Measurements from ENCODE around the gene MARCHF2. TPM values are rescaled to one million over a fixed set of nuclear protein-coding genes. Genes with fewer than 3 reads are reported as not detected.

Gene MARCHF2
- total RNA-seq, 1 experiment from 2014 or later, result 27.5 TPM

GRCh38 chr19:8395621-8396082 lies 17.5 kb upstream of the MARCHF2 start:
- H3T11ph ChIP-seq (ENCODE audit: low read length), result no peak overlapping the region
- H3K27ac ChIP-seq (ENCODE audit: insufficient read length, low read depth, low read length), result no peak overlapping the region
- no peak overlapping the region for H2BK12ac ChIP-seq (ENCODE audit: insufficient read length, low read depth, low read length)
- no peak overlapping the region for H3K4ac ChIP-seq (ENCODE audit: low read depth, low read length)
- Mint-ChIP-seq H3K27me3 (ENCODE audit: low read depth) (no peaks in the 10 kb centered on the region), H3K4me3 (no peak overlapping the region), H3K9me3 (no peaks in the 10 kb centered on the region; a peak in 1 of 5 replicates), H3K4me1 (peaks cover 9 to 20% of the 10 kb centered on the region in 2 experiments), H3K27ac (peak overlapping the region in 1 of 3 experiments; percentile 55; a peak in 1 of 7 replicates), H3K36me3 (ENCODE audit: insufficient read depth in 1 of 3, low read depth in 3 of 3) (peaks cover 5 to 14% (median 11%) of the 10 kb centered on the region in 3 experiments; a peak in 6 of 7 replicates)
- H4K8ac ChIP-seq (replicated peaks; ENCODE audit: insufficient read length, low read depth, low read length), result no peak overlapping the region
- H3K18ac ChIP-seq (ENCODE audit: insufficient read length, low read depth, low read length), result no peak overlapping the region
- H3K23ac ChIP-seq (ENCODE audit: insufficient read length, low read depth, low read length), result no peak overlapping the region
- H3K79me1 ChIP-seq (ENCODE audit: insufficient read depth, low read depth, low read length, poor library complexity, severe bottlenecking), result peaks cover 6% of the 10 kb centered on the region
- peaks cover 16% of the 10 kb centered on the region; the same call in 1 of the 2 replicates for H3K79me2 ChIP-seq (ENCODE audit: insufficient read depth, low read length)
- H2AK5ac ChIP-seq (ENCODE audit: insufficient read length, low read length), result no peak overlapping the region
- WGBS (ENCODE audit: extremely low coverage, insufficient read length, low lambda C conversion rate), result no CpG with 5 or more reads among the region's 14 CpGs
- H3K9ac ChIP-seq (ENCODE audit: extremely low read depth, insufficient read length, low read length), result no peak overlapping the region
- peak; percentile 21 for DNase-seq
- H4K5ac ChIP-seq (ENCODE audit: insufficient read length, low read depth, low read length), result no peak overlapping the region
- H2BK20ac ChIP-seq (ENCODE audit: low read depth, low read length, poor library complexity, severe bottlenecking), result no peak overlapping the region
- no peaks in the 10 kb centered on the region for H3K4me1 ChIP-seq (ENCODE audit: insufficient read depth, low read length)
- no peak overlapping the region for H3K56ac ChIP-seq (ENCODE audit: insufficient read length, low read depth, low read length)
- no peak overlapping the region for H3K14ac ChIP-seq (ENCODE audit: insufficient read depth, low read length)
- no peak overlapping the region for H4K91ac ChIP-seq (ENCODE audit: insufficient read length, low read depth, low read length)
- no peak overlapping the region for H2BK5ac ChIP-seq (ENCODE audit: insufficient read length, low read length)
- H3K4me2 ChIP-seq (ENCODE audit: insufficient read depth, insufficient read length, low read length), result no peak overlapping the region
- no peak overlapping the region for H2BK15ac ChIP-seq (ENCODE audit: low read depth, low read length)
- no peaks in the 10 kb centered on the region for H3K27me3 ChIP-seq (ENCODE audit: insufficient read depth, low read length)
- no peaks in the 10 kb centered on the region for H3K9me3 ChIP-seq (ENCODE audit: control insufficient read depth, low read depth, low read length)
- TF ChIP-seq, protein P1, sequence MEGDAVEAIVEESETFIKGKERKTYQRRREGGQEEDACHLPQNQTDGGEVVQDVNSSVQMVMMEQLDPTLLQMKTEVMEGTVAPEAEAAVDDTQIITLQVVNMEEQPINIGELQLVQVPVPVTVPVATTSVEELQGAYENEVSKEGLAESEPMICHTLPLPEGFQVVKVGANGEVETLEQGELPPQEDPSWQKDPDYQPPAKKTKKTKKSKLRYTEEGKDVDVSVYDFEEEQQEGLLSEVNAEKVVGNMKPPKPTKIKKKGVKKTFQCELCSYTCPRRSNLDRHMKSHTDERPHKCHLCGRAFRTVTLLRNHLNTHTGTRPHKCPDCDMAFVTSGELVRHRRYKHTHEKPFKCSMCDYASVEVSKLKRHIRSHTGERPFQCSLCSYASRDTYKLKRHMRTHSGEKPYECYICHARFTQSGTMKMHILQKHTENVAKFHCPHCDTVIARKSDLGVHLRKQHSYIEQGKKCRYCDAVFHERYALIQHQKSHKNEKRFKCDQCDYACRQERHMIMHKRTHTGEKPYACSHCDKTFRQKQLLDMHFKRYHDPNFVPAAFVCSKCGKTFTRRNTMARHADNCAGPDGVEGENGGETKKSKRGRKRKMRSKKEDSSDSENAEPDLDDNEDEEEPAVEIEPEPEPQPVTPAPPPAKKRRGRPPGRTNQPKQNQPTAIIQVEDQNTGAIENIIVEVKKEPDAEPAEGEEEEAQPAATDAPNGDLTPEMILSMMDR (conservative IDR thresholded peaks at IDR 0.05), result no peak
- H3K23me2 ChIP-seq (ENCODE audit: insufficient read length, low read depth, low read length, poor library complexity, severe bottlenecking), result no peaks in the 10 kb centered on the region
- H2AFZ ChIP-seq (ENCODE audit: low read length), result no peak overlapping the region
- no peaks in the 10 kb centered on the region for H4K20me1 ChIP-seq (ENCODE audit: control insufficient read depth, insufficient read depth, insufficient read length)
- no peak overlapping the region for H2BK120ac ChIP-seq (ENCODE audit: low read depth, low read length, poor library complexity, severe bottlenecking)

All from H9 (cell line).